ENCODE data around the gene B3GNT7. TPM values are rescaled to one million over a fixed set of nuclear protein-coding genes. Genes with fewer than 3 reads are reported as not detected.
"Not testable (repeated sequence)": the region's sequence is repeated elsewhere in the genome, so short reads cannot be mapped to it uniquely, and the experiment has no call there.

The B3GNT7 gene
- total and polyA plus RNA-seq, 2 experiments from 2014 or later = 44.2 to 89.4 TPM

GRCh38 chr2:231349374-231349735, 46.2 kb upstream of the B3GNT7 start:
- H3K79me2 ChIP-seq (replicated peaks; ENCODE audit: insufficient read depth); H3K27ac Mint-ChIP-seq; H3K9me3 Mint-ChIP-seq; H3K27ac ChIP-seq (ENCODE audit: low read depth); H3K36me3 Mint-ChIP-seq (ENCODE audit: low read depth); DNase-seq (ENCODE audit: low spot score); H4K20me1 ChIP-seq (replicated peaks; ENCODE audit: insufficient read depth); H3K36me3 ChIP-seq (ENCODE audit: insufficient read depth); H3K4me3 Mint-ChIP-seq; H2AFZ ChIP-seq; H3K4me1 ChIP-seq (ENCODE audit: insufficient read depth); H3K9me2 ChIP-seq (ENCODE audit: insufficient read depth); H3K4me3 ChIP-seq; H3K4me2 ChIP-seq; ATAC-seq; H3F3A ChIP-seq (replicated peaks; ENCODE audit: low read depth); H3K27me3 ChIP-seq (ENCODE audit: insufficient read depth); H3K27me3 Mint-ChIP-seq (ENCODE audit: insufficient read depth, low read depth, poor library complexity): not testable (repeated sequence)
- H3K4me1 Mint-ChIP-seq = peaks cover 10% of the 10 kb centered on the region; the same call in 1 of the 3 replicates

GRCh38 chr2:231351648-231352047, 43.9 kb upstream of the B3GNT7 start:
- no peak for DNase-seq (ENCODE audit: low spot score)
- H3K27me3 Mint-ChIP-seq (ENCODE audit: insufficient read depth, low read depth, poor library complexity) = no peaks in the 10 kb centered on the region
- peaks cover 20% of the 10 kb centered on the region for H3K4me1 Mint-ChIP-seq
- TF ChIP-seq POLR2AphosphoS5 (IDR thresholded peaks at IDR 0.05; ENCODE audit: low read depth) (no peak), EZH2phosphoT487 (IDR thresholded peaks at IDR 0.05; ENCODE audit: unreplicated experiment) (no peak), ZNF331 (CRISPR knock-in tag; IDR thresholded peaks at IDR 0.05; ENCODE audit: low read depth) (no peak), ETS1 (IDR thresholded peaks at IDR 0.05) (no peak), REST (IDR thresholded peaks at IDR 0.05; ENCODE audit: unreplicated experiment) (no peak), NANOG (IDR thresholded peaks at IDR 0.05; ENCODE audit: borderline replicate concordance) (no peak), CTCF (conservative IDR thresholded peaks at IDR 0.05; ENCODE audit: low read depth in 2 of 2) (no peak), EZH2 (IDR thresholded peaks at IDR 0.05; ENCODE audit: low read depth, unreplicated experiment) (no peak), STAT1 (IDR thresholded peaks at IDR 0.05; ENCODE audit: unreplicated experiment) (no peak), ZNF114 (CRISPR knock-in tag; IDR thresholded peaks at IDR 0.05) (no peak), JUNB (IDR thresholded peaks at IDR 0.05; ENCODE audit: unreplicated experiment) (no peak), CREB1 (CRISPR knock-in tag; IDR thresholded peaks at IDR 0.05; ENCODE audit: low read depth) (no peak)

More at GRCh38 chr2:231351648-231352047, 43.9 kb upstream of the B3GNT7 start:
- Mint-ChIP-seq H3K4me3 (no peak overlapping the region), H3K9me3 (no peaks in the 10 kb centered on the region), H3K27ac (no peak overlapping the region), H3K36me3 (ENCODE audit: low read depth) (no peaks in the 10 kb centered on the region)
- no peak overlapping the region for H2AFZ ChIP-seq
- no peak for ATAC-seq
- no peaks in the 10 kb centered on the region for H3F3A ChIP-seq (replicated peaks; ENCODE audit: low read depth)
- H3K4me3 ChIP-seq = no peak overlapping the region
- H4K20me1 ChIP-seq (replicated peaks; ENCODE audit: insufficient read depth) = no peaks in the 10 kb centered on the region
- peaks cover 13% of the 10 kb centered on the region; the same call in 1 of the 2 replicates for H3K4me1 ChIP-seq (ENCODE audit: insufficient read depth)
- no peaks in the 10 kb centered on the region for H3K27me3 ChIP-seq (ENCODE audit: insufficient read depth)
- 0 out of 2 replicates have a peak, but pooled peaks cover 6% of the 10 kb centered on the region for H3K9me2 ChIP-seq (ENCODE audit: insufficient read depth)
- no peaks in the 10 kb centered on the region for H3K36me3 ChIP-seq (ENCODE audit: insufficient read depth)
- H3K27ac ChIP-seq (ENCODE audit: low read depth) = no peak overlapping the region
- H3K4me2 ChIP-seq = no peak overlapping the region
- H3K79me2 ChIP-seq (replicated peaks; ENCODE audit: insufficient read depth) = no peaks in the 10 kb centered on the region
